Skeletal muscle tissue (tissue), 4 donors: ENCODE data around the gene BABAM2. TPM values are rescaled to one million over a fixed set of nuclear protein-coding genes. Genes with fewer than 3 reads are reported as not detected.
A peak's percentile ranks its signal among the peaks of the same experiment; 100 is the strongest.

ENCODE experiments used
- H3K27ac ChIP-seq: one replicate; pipeline ENCODE4 v1.7.0; 2013; ENCODE audit warnings: mild to moderate bottlenecking, low read depth, low read length, inconsistent platforms
- H3K27me3 ChIP-seq, 3 donors: one replicate each; pipeline ENCODE4 v1.7.0; 2013; ENCODE audit warnings: low read length in 3 of 3; ENCODE audit not compliant: control insufficient read depth in 3 of 3, insufficient read depth in 3 of 3
- H3K36me3 ChIP-seq, 3 donors: one replicate each; pipeline ENCODE4 v1.7.0; 2013; ENCODE audit warnings: low read length in 3 of 3; ENCODE audit not compliant: control insufficient read depth in 3 of 3, insufficient read depth in 3 of 3
- H3K4me1 ChIP-seq, 3 donors: one replicate each; pipeline ENCODE4 v1.7.0; 2013; ENCODE audit warnings: low read length in 3 of 3, mild to moderate bottlenecking in 3 of 3; ENCODE audit not compliant: control insufficient read depth in 3 of 3, insufficient read depth in 3 of 3
- H3K4me3 ChIP-seq, 3 donors: one replicate each; pipeline ENCODE4 v1.7.0; 2013; ENCODE audit warnings: low read length in 3 of 3
- H3K9ac ChIP-seq, 3 donors: one replicate each; pipeline ENCODE4 v1.7.0; 2013; ENCODE audit warnings: low read length in 3 of 3, mild to moderate bottlenecking in 3 of 3, moderate library complexity in 2 of 3, low read depth in 1 of 3
- H3K9me3 ChIP-seq, 3 donors: one replicate each; pipeline ENCODE4 v1.7.0; 2013; ENCODE audit warnings: low read length in 3 of 3; ENCODE audit not compliant: control insufficient read depth in 3 of 3
- total RNA-seq: library from RNA; depleted of rRNA; stranded (reverse); fragments of >200 nt; gene quantifications from one replicate; pipeline ENCODE4 v1.2.3, GENCODE V29; 2014
- donor health status: Osteomylitis.

Gene BABAM2
- total RNA-seq, 1 donor from 2014 or later, result 24.0 TPM

DNA sequence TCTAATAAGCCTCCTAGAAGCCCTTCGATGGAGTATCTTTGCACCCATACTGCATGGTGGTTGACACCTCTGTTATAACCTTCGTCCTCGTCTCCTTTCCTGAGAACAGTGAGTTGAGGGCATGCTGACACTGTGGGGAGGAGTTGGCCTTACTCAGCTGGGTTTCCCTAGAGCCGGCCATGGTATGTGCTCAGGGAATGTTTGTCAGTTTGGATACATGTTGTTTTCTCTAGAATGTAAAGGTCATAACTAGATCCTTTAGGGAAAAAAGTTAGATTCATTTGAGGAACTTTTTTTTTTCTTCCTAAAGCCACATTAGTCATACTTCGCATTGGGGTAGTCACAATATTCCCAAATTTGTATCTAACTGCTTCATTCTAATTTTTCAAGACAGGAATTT, 396.1 kb downstream of the BABAM2 start:
- H3K27ac ChIP-seq, result peak overlapping the region; percentile 32
- no peak overlapping the region for H3K9ac ChIP-seq
- H3K27me3 ChIP-seq, result no peaks in the 10 kb centered on the region
- no peaks in the 10 kb centered on the region for H3K36me3 ChIP-seq
- H3K4me1 ChIP-seq, result peaks cover 0 to 11% (median 0%) of the 10 kb centered on the region in 3 donors
- H3K9me3 ChIP-seq, result no peaks in the 10 kb centered on the region
- no peak overlapping the region for H3K4me3 ChIP-seq

DNA sequence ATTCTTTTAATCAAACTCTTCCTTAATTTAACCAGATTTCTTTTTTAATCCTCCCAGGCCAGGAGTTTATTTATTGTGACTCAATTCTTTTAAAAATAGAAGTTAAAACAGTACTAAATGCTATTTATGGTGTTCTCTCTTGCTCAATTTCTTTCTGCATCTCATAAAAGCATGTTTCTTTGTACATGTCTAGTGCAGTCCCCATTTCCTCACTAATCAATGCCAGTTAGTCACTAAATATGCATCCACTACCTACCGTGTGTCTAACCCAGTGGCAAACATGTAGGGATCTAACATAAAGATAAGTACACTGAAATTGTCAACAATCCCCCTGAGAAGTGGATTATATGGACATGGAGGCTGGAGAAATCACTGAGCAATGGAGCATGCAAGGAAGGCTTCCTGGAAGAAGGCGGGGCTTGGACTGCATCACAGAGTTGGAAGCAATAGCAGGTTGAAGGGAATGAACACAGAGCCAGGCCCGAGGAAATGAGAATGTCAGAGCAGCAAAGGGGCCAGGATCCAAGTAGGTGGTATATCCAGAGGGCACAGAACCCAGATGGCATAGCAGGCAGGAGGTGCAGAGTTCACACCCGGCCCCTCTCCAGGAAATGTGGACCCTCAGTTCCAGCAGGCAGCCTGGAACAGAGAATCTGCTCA, 396.9 kb downstream of the BABAM2 start:
- no peaks in the 10 kb centered on the region for H3K36me3 ChIP-seq
- no peak overlapping the region for H3K27ac ChIP-seq
- no peak overlapping the region for H3K4me3 ChIP-seq
- H3K4me1 ChIP-seq, result peaks cover 0 to 11% (median 0%) of the 10 kb centered on the region in 3 donors
- H3K27me3 ChIP-seq, result no peaks in the 10 kb centered on the region
- no peak overlapping the region for H3K9ac ChIP-seq
- H3K9me3 ChIP-seq, result no peaks in the 10 kb centered on the region

DNA sequence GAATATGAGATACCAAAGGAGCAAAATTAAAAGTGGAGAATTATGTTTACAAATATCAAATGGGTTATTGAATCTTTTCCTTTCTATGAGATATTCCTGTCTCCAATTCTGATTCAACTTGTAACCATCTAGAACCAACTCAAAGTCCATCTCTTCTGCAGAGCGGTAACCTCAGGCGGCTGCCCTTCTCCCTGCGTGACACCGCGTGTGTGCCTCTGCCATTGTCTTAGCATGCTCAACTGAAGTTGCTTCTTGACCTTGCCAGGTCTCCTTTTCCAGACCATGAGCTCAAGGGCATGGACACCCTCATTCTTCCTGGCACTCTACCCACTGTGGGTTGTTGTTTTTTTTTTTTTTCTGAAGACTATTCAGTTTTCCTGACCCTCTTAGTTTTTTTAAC, 398.1 kb downstream of the BABAM2 start:
- Histone ChIP-seq H3K27ac (no peak overlapping the region), H3K27me3 (no peaks in the 10 kb centered on the region), H3K9ac (no peak overlapping the region), H3K9me3 (no peaks in the 10 kb centered on the region), H3K4me3 (no peak overlapping the region), H3K4me1 (peaks cover 0 to 11% (median 0%) of the 10 kb centered on the region in 3 donors), H3K36me3 (no peaks in the 10 kb centered on the region)

DNA sequence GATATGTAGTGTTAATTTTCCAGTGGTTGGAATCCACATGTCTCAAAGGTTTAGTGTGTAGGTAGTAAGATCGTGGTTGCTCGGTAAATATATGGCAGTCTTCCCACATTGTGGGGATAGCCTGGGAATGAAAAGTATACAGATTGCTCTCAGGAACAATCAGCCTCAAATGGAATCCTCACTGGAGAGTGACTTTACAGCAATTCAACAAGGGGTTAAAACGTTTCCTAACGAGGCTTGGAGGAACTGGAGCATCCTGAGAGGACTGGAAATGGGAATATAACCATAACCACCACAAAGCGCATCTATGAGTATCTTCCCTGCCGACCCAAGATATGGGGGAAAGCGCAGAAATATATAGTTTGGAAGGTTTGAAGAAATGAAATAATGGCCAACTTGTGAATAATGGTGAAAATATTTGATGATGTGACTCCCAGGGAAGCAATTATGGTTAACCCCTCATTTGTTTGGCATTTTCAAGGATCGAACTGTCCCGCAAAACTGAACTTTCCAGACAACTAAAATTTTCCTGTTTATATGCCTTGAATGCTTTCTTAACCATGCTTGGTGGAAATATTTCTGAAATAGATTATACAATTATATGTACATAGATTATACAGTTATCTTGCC, 401.4 kb downstream of the BABAM2 start:
- Histone ChIP-seq H3K4me3 (no peak overlapping the region), H3K9ac (no peak overlapping the region), H3K27ac (no peak overlapping the region), H3K27me3 (no peaks in the 10 kb centered on the region), H3K9me3 (no peaks in the 10 kb centered on the region), H3K4me1 (peaks cover 0 to 5% (median 0%) of the 10 kb centered on the region in 3 donors), H3K36me3 (no peaks in the 10 kb centered on the region)

DNA sequence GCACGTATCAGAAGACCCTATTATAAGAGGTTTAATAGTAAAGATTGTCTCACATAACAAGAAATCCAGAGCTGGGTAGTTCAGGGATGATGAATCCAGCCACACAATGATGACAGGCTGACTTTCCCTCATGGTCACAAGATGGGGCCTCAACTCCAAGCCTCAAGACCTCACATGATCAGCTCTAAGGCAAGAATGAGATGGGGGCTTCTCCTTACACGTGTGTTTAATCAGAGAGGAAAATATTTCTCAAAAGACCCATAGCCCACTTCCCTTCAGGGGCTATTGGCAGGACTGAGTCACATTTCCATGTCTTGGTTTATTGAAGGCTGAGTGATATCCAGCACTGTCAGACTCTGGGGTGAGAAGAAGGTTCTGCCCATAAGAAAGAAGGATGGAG, 402.0 kb downstream of the BABAM2 start:
- H3K36me3 ChIP-seq, result no peaks in the 10 kb centered on the region
- H3K27ac ChIP-seq, result no peak overlapping the region
- no peak overlapping the region for H3K9ac ChIP-seq
- no peak overlapping the region for H3K4me3 ChIP-seq
- peaks cover 0 to 2% (median 0%) of the 10 kb centered on the region in 3 donors for H3K4me1 ChIP-seq
- H3K27me3 ChIP-seq, result no peaks in the 10 kb centered on the region
- H3K9me3 ChIP-seq, result no peaks in the 10 kb centered on the region

DNA sequence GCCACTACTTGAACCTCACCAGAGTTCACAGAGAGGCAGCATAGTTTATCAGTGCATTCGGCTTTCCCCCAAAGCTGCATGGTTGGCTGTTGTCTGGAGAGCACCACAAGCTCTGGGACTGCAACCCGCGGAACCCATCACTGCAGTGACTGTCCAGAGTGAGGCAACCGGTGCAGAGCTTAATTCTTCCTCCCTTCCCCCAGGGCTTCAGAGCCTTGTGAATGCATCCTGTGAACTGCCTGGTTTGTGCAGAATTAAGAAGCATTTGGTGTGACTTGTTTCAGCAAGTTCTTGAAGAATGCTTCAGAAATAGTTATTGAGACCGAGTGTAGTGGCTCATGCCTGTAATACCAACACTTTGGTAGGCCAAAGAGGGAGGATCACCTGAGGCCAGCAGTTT, 402.9 kb downstream of the BABAM2 start:
- no peaks in the 10 kb centered on the region for H3K9me3 ChIP-seq
- no peak overlapping the region for H3K27ac ChIP-seq
- no peaks in the 10 kb centered on the region for H3K36me3 ChIP-seq
- H3K9ac ChIP-seq, result no peak overlapping the region
- H3K27me3 ChIP-seq, result no peaks in the 10 kb centered on the region
- no peaks in the 10 kb centered on the region for H3K4me1 ChIP-seq
- H3K4me3 ChIP-seq, result no peak overlapping the region

DNA sequence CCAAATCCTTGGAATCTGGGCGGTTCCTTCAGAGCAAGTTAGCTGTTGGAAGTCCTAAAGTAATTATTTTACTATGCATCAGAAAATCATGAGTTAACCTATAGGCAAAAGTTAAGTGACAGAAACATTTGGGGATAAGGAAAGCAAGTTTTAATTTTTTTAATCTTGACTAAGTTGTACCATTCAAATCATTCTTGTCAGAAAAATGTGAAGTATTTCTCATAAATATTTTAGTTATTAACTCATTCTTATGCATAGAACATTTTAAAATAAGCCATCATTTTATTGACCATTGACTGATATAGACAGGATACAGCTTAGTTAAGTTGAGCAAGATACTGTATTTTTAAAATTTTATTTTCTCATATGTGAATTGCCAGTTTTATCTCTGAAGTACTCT, 403.9 kb downstream of the BABAM2 start:
- Histone ChIP-seq H3K9ac (no peak overlapping the region), H3K4me1 (no peaks in the 10 kb centered on the region), H3K4me3 (no peak overlapping the region), H3K36me3 (no peaks in the 10 kb centered on the region), H3K27ac (no peak overlapping the region), H3K27me3 (no peaks in the 10 kb centered on the region), H3K9me3 (no peaks in the 10 kb centered on the region)

DNA sequence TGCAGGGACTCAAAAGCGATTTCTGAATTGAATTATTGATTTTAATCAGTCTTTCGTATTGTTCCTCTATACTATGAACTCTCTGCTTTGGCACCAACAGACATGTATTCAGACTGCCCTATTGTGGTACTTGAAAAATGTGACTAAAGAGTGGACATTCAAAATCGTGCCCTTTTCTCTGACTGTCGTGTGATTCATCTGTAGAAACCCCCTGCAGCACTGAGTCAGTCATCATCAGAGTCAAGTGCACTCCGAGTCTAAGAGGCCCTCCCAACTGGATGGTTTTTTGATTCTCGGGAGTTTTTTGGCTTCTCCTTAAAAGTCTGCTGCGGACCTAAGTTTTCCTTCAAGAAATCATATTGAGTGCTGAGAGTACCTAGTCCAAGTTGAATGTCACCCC, 405.7 kb downstream of the BABAM2 start:
- no peak overlapping the region for H3K9ac ChIP-seq
- H3K9me3 ChIP-seq, result no peaks in the 10 kb centered on the region
- H3K27me3 ChIP-seq, result no peaks in the 10 kb centered on the region
- no peaks in the 10 kb centered on the region for H3K4me1 ChIP-seq
- H3K27ac ChIP-seq, result no peak overlapping the region
- no peak overlapping the region for H3K4me3 ChIP-seq
- no peaks in the 10 kb centered on the region for H3K36me3 ChIP-seq

DNA sequence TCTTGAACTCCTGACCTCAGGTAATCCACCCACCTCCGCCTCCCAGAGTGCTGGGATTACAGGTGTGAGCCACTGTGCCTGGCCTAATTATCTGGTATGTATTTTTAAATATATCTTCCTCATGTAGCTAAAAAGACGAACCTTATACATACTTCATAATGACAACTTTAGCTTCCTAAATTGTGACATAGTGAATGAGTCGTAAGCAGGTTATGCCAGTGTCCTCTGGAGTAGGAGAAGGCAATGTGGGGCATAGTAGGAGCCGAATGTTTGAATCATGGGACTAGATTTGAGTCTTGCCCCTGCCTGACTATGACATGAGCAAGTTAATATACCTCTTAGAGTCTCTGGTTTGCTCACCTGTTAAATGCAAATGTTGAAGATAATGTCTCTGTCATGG, 406.4 kb downstream of the BABAM2 start:
- H3K9me3 ChIP-seq, result no peaks in the 10 kb centered on the region
- H3K36me3 ChIP-seq, result peaks cover 0 to 3% (median 0%) of the 10 kb centered on the region in 3 donors
- no peak overlapping the region for H3K27ac ChIP-seq
- no peak overlapping the region for H3K4me3 ChIP-seq
- H3K27me3 ChIP-seq, result no peaks in the 10 kb centered on the region
- H3K9ac ChIP-seq, result no peak overlapping the region
- no peaks in the 10 kb centered on the region for H3K4me1 ChIP-seq

DNA sequence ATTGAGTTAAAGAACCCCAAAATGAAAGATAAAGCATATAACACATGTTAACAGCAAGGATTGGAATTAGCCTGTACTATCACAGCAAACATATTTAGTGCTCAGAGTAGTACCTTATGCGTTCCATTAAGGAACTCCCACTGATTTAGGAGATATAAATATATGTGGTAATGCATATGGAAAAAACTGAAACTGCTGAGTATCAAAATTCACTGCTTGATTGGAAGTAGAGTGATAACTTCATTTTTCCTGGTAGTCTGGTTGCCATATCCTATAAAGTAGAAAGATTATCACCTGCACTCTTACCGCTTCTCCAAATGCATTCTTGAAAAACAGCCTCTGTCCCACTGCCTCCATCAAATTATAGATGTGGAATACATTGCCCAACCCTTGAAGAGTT, 407.0 kb downstream of the BABAM2 start:
- H3K27me3 ChIP-seq, result no peaks in the 10 kb centered on the region
- H3K4me1 ChIP-seq, result no peaks in the 10 kb centered on the region
- peaks cover 0 to 5% (median 0%) of the 10 kb centered on the region in 3 donors for H3K36me3 ChIP-seq
- no peak overlapping the region for H3K9ac ChIP-seq
- H3K4me3 ChIP-seq, result no peak overlapping the region
- H3K9me3 ChIP-seq, result no peaks in the 10 kb centered on the region
- no peak overlapping the region for H3K27ac ChIP-seq
